Adrenal gland (tissue), 5 donors: ENCODE results near the gene ZSCAN10.
A peak's percentile ranks its signal among the peaks of the same experiment; 100 is the strongest.

Source experiments
- POLR2A ChIP-seq, 2 donors: fragments of 450-650 bp; IDR thresholded peaks; one replicate each; pipeline ENCODE4 v1.6.1; 2017; ENCODE audit warnings: antibody characterized with exemption in 2 of 2, mild to moderate bottlenecking in 2 of 2, moderate library complexity in 1 of 2
- TF ChIP-seq, protein P1 (sequence below), 6 experiments: fragments of 450-650 bp in 4 of 6; fragments of 200-600 bp in 2 of 6; sonication (generic) in 1 of 6; IDR thresholded peaks; 1 replicate in 5 of 6; 2 replicates in 1 of 6; pipeline versions ENCODE4 v1.5.1 to v1.8.0; 2016 to 2021; ENCODE audit warnings: antibody characterized with exemption in 6 of 6, mild to moderate bottlenecking in 2 of 6, moderate library complexity in 1 of 6
- donor health status: DM: no; HTN: no; CAD: no.

DNA sequence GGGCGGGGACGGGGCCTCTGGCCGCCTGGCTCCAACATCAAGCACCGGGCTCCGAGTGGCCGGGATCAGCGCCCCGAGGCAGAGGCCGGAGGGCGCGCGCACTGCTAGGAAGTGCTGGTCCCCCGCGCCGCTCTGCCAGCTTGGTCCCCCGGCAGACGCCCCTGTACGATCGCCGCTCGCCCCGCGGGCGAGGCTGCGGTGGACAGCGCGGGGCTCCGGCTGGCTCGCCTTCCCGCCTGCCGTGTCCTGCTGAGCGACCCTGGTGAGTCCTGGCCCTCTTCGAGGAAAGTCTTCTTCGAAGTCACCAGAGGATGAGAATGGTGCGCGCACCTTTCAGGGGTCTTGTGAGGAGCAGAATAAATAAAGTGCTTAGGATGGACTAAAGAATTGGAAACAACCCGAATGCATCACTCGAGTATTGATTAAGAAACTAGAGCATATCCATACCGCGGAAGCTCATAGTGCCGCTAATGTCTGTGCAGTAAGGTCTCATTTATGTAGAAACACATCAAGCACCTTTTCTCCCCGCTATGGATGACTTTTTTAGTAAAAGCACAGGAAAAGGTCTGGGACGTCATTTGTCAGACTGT, 36.1 kb upstream of the ZSCAN10 start:
- TF ChIP-seq, protein P1, sequence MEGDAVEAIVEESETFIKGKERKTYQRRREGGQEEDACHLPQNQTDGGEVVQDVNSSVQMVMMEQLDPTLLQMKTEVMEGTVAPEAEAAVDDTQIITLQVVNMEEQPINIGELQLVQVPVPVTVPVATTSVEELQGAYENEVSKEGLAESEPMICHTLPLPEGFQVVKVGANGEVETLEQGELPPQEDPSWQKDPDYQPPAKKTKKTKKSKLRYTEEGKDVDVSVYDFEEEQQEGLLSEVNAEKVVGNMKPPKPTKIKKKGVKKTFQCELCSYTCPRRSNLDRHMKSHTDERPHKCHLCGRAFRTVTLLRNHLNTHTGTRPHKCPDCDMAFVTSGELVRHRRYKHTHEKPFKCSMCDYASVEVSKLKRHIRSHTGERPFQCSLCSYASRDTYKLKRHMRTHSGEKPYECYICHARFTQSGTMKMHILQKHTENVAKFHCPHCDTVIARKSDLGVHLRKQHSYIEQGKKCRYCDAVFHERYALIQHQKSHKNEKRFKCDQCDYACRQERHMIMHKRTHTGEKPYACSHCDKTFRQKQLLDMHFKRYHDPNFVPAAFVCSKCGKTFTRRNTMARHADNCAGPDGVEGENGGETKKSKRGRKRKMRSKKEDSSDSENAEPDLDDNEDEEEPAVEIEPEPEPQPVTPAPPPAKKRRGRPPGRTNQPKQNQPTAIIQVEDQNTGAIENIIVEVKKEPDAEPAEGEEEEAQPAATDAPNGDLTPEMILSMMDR (IDR thresholded peaks at IDR 0.05): no peak
- TF ChIP-seq POLR2A (IDR thresholded peaks at IDR 0.05): peak in 1 of 2 donors; percentile 25
